Measurements from ENCODE around the gene PRPS2.
A peak's percentile ranks its signal among the peaks of the same experiment; 100 is the strongest.

Gene PRPS2

GRCh38 chrX:12791257-12792228, at the start of gene PRPS2:
TSS of gene PRPS2 (plus strand) at chrX:12791412. CDS start at chrX:12791498, 86 bp downstream.
- H3K9me3 Mint-ChIP-seq = no peaks in the 10 kb centered on the region
- H3K27ac Mint-ChIP-seq = peak within 1 kb of the TSS; percentile 88
- H3K4me3 Mint-ChIP-seq = peak within 1 kb of the TSS; percentile 86
- H3K27me3 Mint-ChIP-seq = no peaks in the 10 kb centered on the region
- peaks cover 27% of the 10 kb centered on the region for H3K36me3 Mint-ChIP-seq (ENCODE audit: low read depth)
- peaks cover 24% of the 10 kb centered on the region for H3K4me1 Mint-ChIP-seq (ENCODE audit: low read depth)

GRCh38 chrX:12741416-12741815, 49.8 kb upstream of the PRPS2 start:
- no peak overlapping the region for H3K27ac Mint-ChIP-seq
- H3K9me3 Mint-ChIP-seq = no peaks in the 10 kb centered on the region

GRCh38 chrX:12747433-12747832, 43.8 kb upstream of the PRPS2 start:
- Mint-ChIP-seq H3K4me3 (no peak overlapping the region), H3K27me3 (no peaks in the 10 kb centered on the region), H3K4me1 (ENCODE audit: low read depth) (no peaks in the 10 kb centered on the region), H3K36me3 (ENCODE audit: low read depth) (no peaks in the 10 kb centered on the region), H3K9me3 (no peaks in the 10 kb centered on the region), H3K27ac (no peak overlapping the region)

More at GRCh38 chrX:12741416-12741815, 49.8 kb upstream of the PRPS2 start:
- no peaks in the 10 kb centered on the region for H3K27me3 Mint-ChIP-seq
- H3K4me1 Mint-ChIP-seq (ENCODE audit: low read depth) = no peaks in the 10 kb centered on the region
- H3K4me3 Mint-ChIP-seq = no peak overlapping the region
- H3K36me3 Mint-ChIP-seq (ENCODE audit: low read depth) = no peaks in the 10 kb centered on the region

DNA sequence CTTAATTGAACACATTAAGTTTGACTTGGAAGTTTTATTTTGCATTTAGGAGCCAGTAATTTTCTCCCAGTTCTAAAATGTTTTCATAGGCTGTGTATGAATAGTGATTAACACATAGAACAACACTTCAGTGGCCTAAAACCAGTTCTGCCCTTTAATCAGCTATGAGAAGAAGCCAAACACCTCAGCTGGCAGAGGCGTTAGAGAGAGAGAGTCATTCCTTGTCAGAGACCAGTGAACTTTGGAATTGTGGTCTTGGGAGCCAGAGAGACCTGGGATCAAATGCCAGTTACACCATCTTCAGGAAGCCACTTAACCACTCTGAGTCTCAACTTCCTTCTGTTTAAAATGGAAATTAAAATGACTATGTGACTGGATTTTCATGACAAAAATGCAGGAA, 39.3 kb upstream of the PRPS2 start:
- Mint-ChIP-seq H3K4me3 (no peak overlapping the region), H3K27ac (no peak overlapping the region), H3K9me3 (no peaks in the 10 kb centered on the region), H3K36me3 (ENCODE audit: low read depth) (no peaks in the 10 kb centered on the region), H3K27me3 (peaks cover 5% of the 10 kb centered on the region), H3K4me1 (ENCODE audit: low read depth) (no peaks in the 10 kb centered on the region)

GRCh38 chrX:12753366-12753765, 37.8 kb upstream of the PRPS2 start:
- H3K27ac Mint-ChIP-seq = no peak overlapping the region
- no peaks in the 10 kb centered on the region for H3K4me1 Mint-ChIP-seq (ENCODE audit: low read depth)
- no peak overlapping the region for H3K4me3 Mint-ChIP-seq
- no peaks in the 10 kb centered on the region for H3K9me3 Mint-ChIP-seq
- H3K36me3 Mint-ChIP-seq (ENCODE audit: low read depth) = no peaks in the 10 kb centered on the region
- peaks cover 10% of the 10 kb centered on the region for H3K27me3 Mint-ChIP-seq

DNA sequence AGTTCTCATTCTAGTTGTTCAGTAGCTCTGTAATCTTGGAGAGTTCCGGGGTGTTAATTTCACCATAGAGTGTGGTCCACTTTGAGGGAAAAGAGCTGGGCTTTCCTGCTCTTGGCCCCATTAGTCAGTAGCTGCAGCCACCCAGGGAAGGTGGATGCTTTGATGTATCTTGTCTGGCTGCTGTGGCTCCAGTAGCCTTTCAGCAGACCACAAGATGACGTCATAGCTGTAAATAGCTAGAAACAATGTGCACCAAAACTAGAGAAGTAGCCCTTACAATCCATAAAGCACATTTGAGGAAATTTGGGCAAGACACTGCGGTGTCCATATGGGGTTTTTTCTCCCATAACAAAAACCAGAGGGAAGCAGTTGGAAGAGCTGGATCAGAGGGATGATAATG, 32.9 kb upstream of the PRPS2 start:
- Mint-ChIP-seq H3K9me3 (no peaks in the 10 kb centered on the region), H3K4me1 (ENCODE audit: low read depth) (no peaks in the 10 kb centered on the region), H3K27ac (no peak overlapping the region), H3K36me3 (ENCODE audit: low read depth) (no peaks in the 10 kb centered on the region), H3K27me3 (peaks cover 10% of the 10 kb centered on the region), H3K4me3 (no peak overlapping the region)

DNA sequence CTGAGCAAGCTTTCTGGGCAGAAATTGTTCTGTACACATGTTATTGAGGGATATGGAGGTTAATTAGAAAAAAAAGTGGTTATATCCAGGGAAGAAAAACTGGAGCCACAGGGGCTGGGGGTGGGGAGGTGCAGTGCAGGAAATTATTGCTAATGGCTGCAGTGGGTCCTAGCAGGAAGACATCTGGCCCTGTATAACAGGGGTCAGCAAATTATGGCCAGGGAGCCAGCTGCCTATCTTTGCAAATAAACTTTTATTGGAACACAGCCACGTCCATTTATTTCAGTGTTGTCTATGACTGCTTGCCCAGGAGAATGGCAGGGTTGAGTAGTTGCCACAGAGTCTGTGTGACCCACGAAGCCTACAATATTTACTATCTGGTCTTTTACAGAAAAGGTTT, 23.4 kb upstream of the PRPS2 start:
- no peak overlapping the region for H3K27ac Mint-ChIP-seq
- H3K36me3 Mint-ChIP-seq (ENCODE audit: low read depth) = no peaks in the 10 kb centered on the region
- H3K4me3 Mint-ChIP-seq = no peak overlapping the region
- H3K27me3 Mint-ChIP-seq = peaks cover 11% of the 10 kb centered on the region
- peaks cover 10% of the 10 kb centered on the region for H3K4me1 Mint-ChIP-seq (ENCODE audit: low read depth)
- H3K9me3 Mint-ChIP-seq = no peaks in the 10 kb centered on the region

DNA sequence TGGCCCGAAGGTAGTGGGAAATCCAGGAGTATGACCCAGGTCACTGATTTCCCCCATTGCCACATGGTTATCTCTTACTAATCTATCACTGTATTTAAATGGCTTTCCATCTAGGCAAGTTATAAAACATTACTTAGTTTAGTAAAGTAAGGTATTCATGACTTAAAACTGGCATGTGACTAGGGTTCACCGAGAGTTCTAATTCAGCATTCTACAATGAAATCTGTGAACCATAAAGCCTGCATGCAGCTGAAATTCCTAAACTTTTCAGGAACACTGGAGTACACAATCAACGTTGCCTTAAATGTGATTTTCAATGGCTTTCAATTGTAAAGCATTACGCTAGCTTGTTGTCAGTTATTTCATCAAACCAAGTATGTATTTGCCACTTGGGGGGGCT, 22.7 kb upstream of the PRPS2 start:
- H3K27ac Mint-ChIP-seq = no peak overlapping the region
- peaks cover 10% of the 10 kb centered on the region for H3K4me1 Mint-ChIP-seq (ENCODE audit: low read depth)
- peaks cover 12% of the 10 kb centered on the region for H3K27me3 Mint-ChIP-seq
- H3K36me3 Mint-ChIP-seq (ENCODE audit: low read depth) = no peaks in the 10 kb centered on the region
- no peaks in the 10 kb centered on the region for H3K9me3 Mint-ChIP-seq
- no peak overlapping the region for H3K4me3 Mint-ChIP-seq

DNA sequence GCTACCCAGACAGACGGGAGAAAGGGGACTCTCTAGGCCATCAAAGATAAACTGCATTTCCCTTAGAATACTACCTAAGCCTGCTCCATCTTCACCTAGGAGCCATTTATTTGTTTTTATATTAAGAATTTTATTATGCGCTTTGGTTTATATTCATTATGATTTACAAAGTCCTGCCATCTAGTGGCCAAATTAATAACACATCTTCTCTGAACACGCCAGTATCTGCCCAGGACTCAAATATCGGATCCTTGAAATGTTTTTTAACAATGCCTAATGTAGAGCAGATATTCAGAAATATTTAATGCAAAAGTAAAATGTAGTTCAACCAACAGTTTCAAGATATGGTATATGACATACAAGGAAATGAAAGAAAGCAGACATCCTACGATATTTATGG, 20.8 kb upstream of the PRPS2 start:
- H3K9me3 Mint-ChIP-seq = no peaks in the 10 kb centered on the region
- no peak overlapping the region for H3K27ac Mint-ChIP-seq

DNA sequence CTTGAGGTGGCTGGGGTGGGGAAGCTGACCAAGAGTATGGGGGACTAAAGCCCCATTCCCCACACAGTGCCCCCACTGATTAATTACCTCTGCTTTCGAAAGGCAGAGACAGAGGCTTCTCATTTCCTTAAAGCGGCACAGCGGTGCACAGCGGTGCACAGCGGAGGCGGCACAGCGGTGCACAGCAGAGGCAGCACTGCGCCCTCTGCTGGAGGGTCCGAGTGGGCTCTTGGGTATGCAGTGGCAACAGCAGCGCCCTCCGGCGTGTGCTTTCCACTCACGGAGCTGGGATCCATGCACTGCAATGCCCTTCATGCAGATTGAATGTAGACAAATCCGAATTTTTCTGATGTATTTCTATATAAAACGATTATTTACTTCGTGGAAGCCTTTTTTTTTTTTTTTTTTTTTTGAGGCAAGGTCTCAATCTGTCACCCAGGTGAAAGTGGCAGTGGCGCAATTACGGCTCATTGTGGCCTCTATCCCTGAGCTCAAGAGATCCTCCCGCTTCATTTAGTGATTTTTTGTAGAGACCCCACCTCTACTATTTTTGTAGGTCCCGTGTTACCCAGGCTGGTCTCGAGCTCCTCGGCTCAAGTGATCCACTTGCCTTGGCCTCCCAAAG, 19.7 kb upstream of the PRPS2 start:
- peaks cover 10% of the 10 kb centered on the region for H3K4me1 Mint-ChIP-seq (ENCODE audit: low read depth)
- H3K27ac Mint-ChIP-seq = no peak overlapping the region
- H3K36me3 Mint-ChIP-seq (ENCODE audit: low read depth) = no peaks in the 10 kb centered on the region
- H3K27me3 Mint-ChIP-seq = peaks cover 15% of the 10 kb centered on the region
- no peak overlapping the region for H3K4me3 Mint-ChIP-seq
- H3K9me3 Mint-ChIP-seq = no peaks in the 10 kb centered on the region

More for the DNA sequence above, 20.8 kb upstream of the PRPS2 start:
- peaks cover 10% of the 10 kb centered on the region for H3K4me1 Mint-ChIP-seq (ENCODE audit: low read depth)
- H3K4me3 Mint-ChIP-seq = no peak overlapping the region
- H3K27me3 Mint-ChIP-seq = peaks cover 12% of the 10 kb centered on the region
- H3K36me3 Mint-ChIP-seq (ENCODE audit: low read depth) = no peaks in the 10 kb centered on the region

- no peak overlapping the region for H3K27ac Mint-ChIP-seq
- no peak overlapping the region for H3K4me3 Mint-ChIP-seq
- H3K4me1 Mint-ChIP-seq (ENCODE audit: low read depth) = no peaks in the 10 kb centered on the region
- no peaks in the 10 kb centered on the region for H3K36me3 Mint-ChIP-seq (ENCODE audit: low read depth)
- H3K9me3 Mint-ChIP-seq = no peaks in the 10 kb centered on the region
- H3K27me3 Mint-ChIP-seq = peaks cover 6% of the 10 kb centered on the region
Observed at GRCh38 chrX:12777670-12778069, 13.5 kb upstream of the PRPS2 start.

GRCh38 chrX:12779534-12779933, 11.7 kb upstream of the PRPS2 start:
- no peak overlapping the region for H3K27ac Mint-ChIP-seq
- H3K4me3 Mint-ChIP-seq = no peak overlapping the region
- no peaks in the 10 kb centered on the region for H3K4me1 Mint-ChIP-seq (ENCODE audit: low read depth)
- peaks cover 4% of the 10 kb centered on the region for H3K27me3 Mint-ChIP-seq
- no peaks in the 10 kb centered on the region for H3K9me3 Mint-ChIP-seq
- no peaks in the 10 kb centered on the region for H3K36me3 Mint-ChIP-seq (ENCODE audit: low read depth)

DNA sequence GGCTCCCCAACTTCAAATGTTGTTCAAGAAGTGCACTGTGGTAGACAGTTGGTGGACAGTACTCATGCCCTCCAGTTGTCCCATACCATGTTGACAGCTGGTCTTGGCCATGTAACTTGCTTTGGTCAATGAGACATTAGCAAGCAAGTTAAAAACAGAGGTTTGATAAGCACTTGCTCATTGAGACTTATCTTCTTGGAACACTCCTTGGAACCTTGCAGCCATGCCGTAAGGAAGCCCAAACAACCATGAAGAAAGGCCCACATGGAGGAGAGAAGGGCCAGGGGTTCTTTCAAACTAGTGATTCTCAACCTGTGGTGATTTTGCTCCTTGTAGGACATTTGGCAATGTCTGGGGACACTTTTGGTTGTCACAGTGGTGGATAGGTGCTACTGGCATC, 2.6 kb upstream of the PRPS2 start:
- Mint-ChIP-seq H3K27ac (no peak overlapping the region), H3K4me3 (no peak overlapping the region), H3K36me3 (ENCODE audit: low read depth) (peaks cover 12% of the 10 kb centered on the region), H3K4me1 (ENCODE audit: low read depth) (peaks cover 21% of the 10 kb centered on the region), H3K9me3 (no peaks in the 10 kb centered on the region), H3K27me3 (no peaks in the 10 kb centered on the region)

- H3K4me1 Mint-ChIP-seq (ENCODE audit: low read depth) = peaks cover 24% of the 10 kb centered on the region
- H3K27me3 Mint-ChIP-seq = no peaks in the 10 kb centered on the region
- H3K9me3 Mint-ChIP-seq = no peaks in the 10 kb centered on the region
- H3K36me3 Mint-ChIP-seq (ENCODE audit: low read depth) = peaks cover 18% of the 10 kb centered on the region
- H3K27ac Mint-ChIP-seq = no peak overlapping the region
- peak overlapping the region; percentile 45 for H3K4me3 Mint-ChIP-seq
Observed at GRCh38 chrX:12789976-12790375, 1.2 kb upstream of the PRPS2 start.

- Mint-ChIP-seq H3K36me3 (ENCODE audit: low read depth) (peaks cover 27% of the 10 kb centered on the region), H3K4me3 (peak overlapping the region; percentile 82), H3K9me3 (no peaks in the 10 kb centered on the region), H3K27ac (peak overlapping the region; percentile 88), H3K27me3 (no peaks in the 10 kb centered on the region), H3K4me1 (ENCODE audit: low read depth) (peaks cover 24% of the 10 kb centered on the region)
Observed at GRCh38 chrX:12790885-12791256, 341 bp upstream of the PRPS2 start.

Data from stimulated activated naive CD8-positive, alpha-beta T cell treated with anti-CD3 and anti-CD28 coated beads, Interleukin-15, Interleukin-2, amounts not matched to agents 100 ng/mL and 50 ng/mL, for 24 hours (primary cell).